ENCODE measurements around the gene CEP76. TPM values are rescaled to one million over a fixed set of nuclear protein-coding genes. Genes with fewer than 3 reads are reported as not detected.
"Not testable (repeated sequence)": the region's sequence is repeated elsewhere in the genome, so short reads cannot be mapped to it uniquely, and the experiment has no call there.

Gene CEP76
- polyA plus RNA-seq, 1 of the 3 experiments (the other 2 are of a cell fraction), result 6.4 TPM

- Histone ChIP-seq H2AFZ (ENCODE audit: low read depth) (no peak overlapping the region), H3F3A (replicated peaks; ENCODE audit: insufficient read depth) (peaks cover 12% of the 10 kb centered on the region), H3K4me3 (ENCODE audit: low read depth in 2 of 2, low read length in 1 of 2) (no peak overlapping the region; a peak in 1 of 4 replicates), H3K9me2 (no peaks in the 10 kb centered on the region), H3K36me3 (replicated peaks in 1 of 2; ENCODE audit: control insufficient read depth in 1 of 2, insufficient read depth in 2 of 2, low read length in 1 of 2) (peaks cover 0 to 7% of the 10 kb centered on the region in 2 experiments), H3K4me1 (ENCODE audit: control insufficient read depth in 1 of 2, insufficient read depth in 2 of 2, low read depth in 1 of 2, low read length in 1 of 2) (peaks cover 0 to 22% of the 10 kb centered on the region in 2 experiments; a peak in 2 of 4 replicates), H3K4me2 (peak overlapping the region; percentile 23; the same call in 1 of the 2 replicates), H3K27me3 (ENCODE audit: insufficient read depth) (no peaks in the 10 kb centered on the region), H3K9me3 (no peaks in the 10 kb centered on the region), H3K9ac (peak overlapping the region; percentile 32; the same call in 1 of the 2 replicates), H4K20me1 (ENCODE audit: insufficient read depth) (peaks cover 3% of the 10 kb centered on the region; the same call in 1 of the 2 replicates), H3K79me2 (ENCODE audit: insufficient read depth) (peaks cover 32% of the 10 kb centered on the region), H3K27ac (ENCODE audit: low read depth in 2 of 2, low read length in 1 of 2) (peak overlapping the region in 1 of 2 experiments; percentile 78; a peak in 2 of 4 replicates)
- TF ChIP-seq FOSL2 (IDR thresholded peaks at IDR 0.05; ENCODE audit: borderline replicate concordance, low read depth), result peak; percentile 47; the same call in 1 of the 2 replicates
- peak; percentile 29; the same call in 1 of the 2 replicates for TF ChIP-seq JUND (IDR thresholded peaks at IDR 0.05)
- TF ChIP-seq USF1 (IDR thresholded peaks at IDR 0.05; ENCODE audit: borderline replicate concordance, low read depth), result no peak
- POLR2A ChIA-PET, result no interaction called here
- 59% methylated on average over 4 of the region's 4 CpGs for WGBS (ENCODE audit: low lambda C conversion rate)
- CTCF ChIA-PET, result no interaction called here
- no peak for DNase-seq
These were observed 73.5 kb downstream of the CEP76 start for GRCh38 chr18:12628706-12629702.

- CTCF ChIA-PET; H3K27ac ChIP-seq (ENCODE audit: low read depth in 2 of 2, low read length in 1 of 2); H2AFZ ChIP-seq (ENCODE audit: low read depth); H3K9ac ChIP-seq; H3K36me3 ChIP-seq (replicated peaks in 1 of 2; ENCODE audit: control insufficient read depth in 1 of 2, insufficient read depth in 2 of 2, low read length in 1 of 2); DNase-seq; H3K9me2 ChIP-seq; H3K4me3 ChIP-seq (ENCODE audit: low read depth in 2 of 2, low read length in 1 of 2); H3K27me3 ChIP-seq (ENCODE audit: insufficient read depth); H3K9me3 ChIP-seq; H4K20me1 ChIP-seq (ENCODE audit: insufficient read depth); H3K4me2 ChIP-seq; POLR2A ChIA-PET: not testable (repeated sequence)
- peaks cover 0 to 22% of the 10 kb centered on the region in 2 experiments; a peak in 2 of 4 replicates for H3K4me1 ChIP-seq (ENCODE audit: control insufficient read depth in 1 of 2, insufficient read depth in 2 of 2, low read depth in 1 of 2, low read length in 1 of 2)
- 94% methylated on average over 3 of the region's 3 CpGs for WGBS (ENCODE audit: low lambda C conversion rate)
- peaks cover 15% of the 10 kb centered on the region for H3F3A ChIP-seq (replicated peaks; ENCODE audit: insufficient read depth)
- peaks cover 31% of the 10 kb centered on the region; the same call in 1 of the 2 replicates for H3K79me2 ChIP-seq (ENCODE audit: insufficient read depth)
These were observed 75.3 kb downstream of the CEP76 start for GRCh38 chr18:12627199-12627598.

DNA sequence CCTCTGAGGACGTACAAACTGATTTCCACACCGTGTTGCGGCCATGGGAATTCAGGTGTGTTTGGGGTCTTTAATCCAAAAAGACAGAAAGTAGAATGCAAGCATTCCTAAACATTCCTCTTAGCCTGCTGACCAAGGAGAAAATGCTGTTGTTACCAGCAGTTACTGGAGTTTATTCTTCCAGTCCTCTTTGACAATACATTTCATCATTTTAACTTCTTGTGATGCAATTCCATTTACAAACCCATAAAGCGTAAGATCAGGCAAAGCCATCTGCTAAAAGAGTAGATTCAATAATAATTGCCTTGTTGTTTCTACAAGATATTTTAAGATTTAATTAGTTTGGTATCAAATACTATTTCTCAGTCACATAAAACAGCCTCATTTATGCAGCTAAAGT lies 77.3 kb downstream of the CEP76 start:
- no peaks in the 10 kb centered on the region for H3K27me3 ChIP-seq (ENCODE audit: insufficient read depth)
- H3K4me1 ChIP-seq (ENCODE audit: control insufficient read depth in 1 of 2, insufficient read depth in 2 of 2, low read depth in 1 of 2, low read length in 1 of 2), result peaks cover 0 to 15% of the 10 kb centered on the region in 2 experiments; a peak in 2 of 4 replicates
- H3K36me3 ChIP-seq (replicated peaks in 1 of 2; ENCODE audit: control insufficient read depth in 1 of 2, insufficient read depth in 2 of 2, low read length in 1 of 2), result peaks cover 0 to 14% of the 10 kb centered on the region in 2 experiments
- no peak overlapping the region for H3K4me3 ChIP-seq (ENCODE audit: low read depth in 2 of 2, low read length in 1 of 2)
- H3F3A ChIP-seq (replicated peaks; ENCODE audit: insufficient read depth), result peaks cover 20% of the 10 kb centered on the region
- H3K9ac ChIP-seq, result no peak overlapping the region
- H3K9me3 ChIP-seq, result no peaks in the 10 kb centered on the region
- no peak for TF ChIP-seq TAF1 (IDR thresholded peaks at IDR 0.05; ENCODE audit: borderline replicate concordance, low read depth, low read length)
- TF ChIP-seq NRF1 (IDR thresholded peaks at IDR 0.05; ENCODE audit: low read depth, low read length), result no peak
- no peak for TF ChIP-seq EP300 (IDR thresholded peaks at IDR 0.05; ENCODE audit: borderline replicate concordance in 1 of 2, low read depth in 1 of 2, low read length in 1 of 2)
- no peak for TF ChIP-seq RXRA (IDR thresholded peaks at IDR 0.05; ENCODE audit: borderline replicate concordance, low read depth)
- no peak for TF ChIP-seq ELF1 (IDR thresholded peaks at IDR 0.05)
- no peak for TF ChIP-seq FOXM1 (IDR thresholded peaks at IDR 0.05; ENCODE audit: low read depth)
- H3K4me2 ChIP-seq, result no peak overlapping the region
- H3K9me2 ChIP-seq, result no peaks in the 10 kb centered on the region
- no peak for DNase-seq
- H3K79me2 ChIP-seq (ENCODE audit: insufficient read depth), result peaks cover 35% of the 10 kb centered on the region
- ChIA-PET CTCF (interaction anchor here (0.5 kb wide), 2 partner anchors 221 to 277 kb away, joined by 3 read pairs; no protein-coding TSS in a partner anchor), POLR2A (no interaction called here)
- no peak overlapping the region for H3K27ac ChIP-seq (ENCODE audit: low read depth in 2 of 2, low read length in 1 of 2)
- 97% methylated on average over 4 of the region's 4 CpGs for WGBS (ENCODE audit: low lambda C conversion rate)
- peaks cover 3% of the 10 kb centered on the region; the same call in 1 of the 2 replicates for H4K20me1 ChIP-seq (ENCODE audit: insufficient read depth)
- no peak overlapping the region for H2AFZ ChIP-seq (ENCODE audit: low read depth)

Other genes with a start within 250 kb of the CEP76 start
- gene SPIRE1, start 44.6 kb downstream of the CEP76 start, polyA plus RNA-seq (2012; rRNA removed), result 6.7 and 8.4 TPM in 2 replicates
- gene PSMG2, start 319 bp upstream of the CEP76 start, polyA plus RNA-seq (2012; rRNA removed), result 36.0 and 36.1 TPM in 2 replicates
- 11.2 and 13.0 TPM in 2 replicates for gene PTPN2, start 181.5 kb upstream of the CEP76 start, polyA plus RNA-seq (2012; rRNA removed)
- 29.8 and 30.4 TPM in 2 replicates for gene SEH1L, start 245.3 kb upstream of the CEP76 start, polyA plus RNA-seq (2012; rRNA removed)